IMR-90 (cell line): ENCODE data around the gene JMJD1C. TPM values are rescaled to one million over a fixed set of nuclear protein-coding genes. Genes with fewer than 3 reads are reported as not detected.

Experiments
- ATAC-seq: fragments of 200-7000 bp; cut with Tn5 transposase; 2 replicates; pipeline ENCODE4 v1.9.1; 2020; ENCODE audit warnings: low read depth, mild to moderate bottlenecking, moderate library complexity
- BruUV-seq: library from RNA; stranded (reverse); fragments of 400-500 nt; replicated peaks from 2 replicates; lab custom pipeline; 2021; lab: Mats Ljungman, UMichigan
- CTCF ChIA-PET: fragments of 300-600 bp; formaldehyde crosslinking; extraction: SDS; loops from one replicate; lab custom pipeline; 2021; ENCODE audit warnings: antibody characterized with exemption; lab: Yijun Ruan, JAX
- POLR2A ChIA-PET: fragments of 300-600 bp; sonication (Branson Sonifier 250); formaldehyde crosslinking; loops from one replicate; lab custom pipeline; 2022; ENCODE audit warnings: antibody characterized with exemption; ENCODE audit not compliant: unreplicated experiment; lab: Charles Lee
- DNase-seq: peaks from one replicate; pipeline ENCODE4 v3.0.0; 2013
- H2AFZ ChIP-seq: replicated peaks from 2 replicates; pipeline ENCODE3; 2013; ENCODE audit warnings: low read length, mild to moderate bottlenecking; ENCODE audit not compliant: poor library complexity
- H2AK5ac ChIP-seq: 2 replicates; pipeline ENCODE4 v1.6.1; 2013; ENCODE audit warnings: low read depth, low read length, inconsistent platforms
- H2AK9ac ChIP-seq: replicated peaks from 2 replicates; pipeline ENCODE3; 2013; ENCODE audit warnings: mild to moderate bottlenecking, low read depth, low read length, moderate library complexity; ENCODE audit not compliant: poor library complexity
- H2BK120ac ChIP-seq: 2 replicates; pipeline ENCODE4 v1.6.1; 2013; ENCODE audit warnings: low read depth, low read length, inconsistent platforms
- H2BK15ac ChIP-seq: 3 replicates; pipeline ENCODE4 v1.6.1; 2013; ENCODE audit warnings: low read depth, low read length, inconsistent platforms
- H2BK20ac ChIP-seq: 2 replicates; pipeline ENCODE4 v1.6.1; 2013; ENCODE audit warnings: low read depth, mild to moderate bottlenecking, inconsistent platforms, low read length, moderate library complexity
- H2BK5ac ChIP-seq: 2 replicates; pipeline ENCODE4 v1.6.1; 2013; ENCODE audit warnings: mild to moderate bottlenecking, low read depth, low read length, inconsistent platforms; ENCODE audit not compliant: poor library complexity, severe bottlenecking
- H3K14ac ChIP-seq: replicated peaks from 2 replicates; pipeline ENCODE4 v1.6.1; 2013; ENCODE audit warnings: low read depth, low read length, inconsistent platforms
- H3K18ac ChIP-seq: 2 replicates; pipeline ENCODE4 v1.6.1; 2013; ENCODE audit warnings: low read depth, low read length, control low read depth
- H3K23ac ChIP-seq: 2 replicates; pipeline ENCODE4 v1.6.1; 2013; ENCODE audit warnings: low read depth, low read length, inconsistent platforms
- H3K27ac ChIP-seq: 2 replicates; pipeline ENCODE4 v1.5.1; 2013; ENCODE audit warnings: mild to moderate bottlenecking, control low read depth, low read length; ENCODE audit not compliant: insufficient read depth
- H3K27me3 ChIP-seq: 2 replicates; pipeline ENCODE4 v1.6.1; 2013; ENCODE audit warnings: low read length; ENCODE audit not compliant: control insufficient read depth, insufficient read depth
- H3K36me3 ChIP-seq: 2 replicates; pipeline ENCODE4 v1.6.1; 2013; ENCODE audit warnings: low read length, mixed read lengths; ENCODE audit not compliant: control insufficient read depth, insufficient read depth
- H3K4ac ChIP-seq: 2 replicates; pipeline ENCODE4 v1.6.1; 2013; ENCODE audit warnings: low read depth, low read length, inconsistent platforms
- H3K4me1 ChIP-seq: 2 replicates; pipeline ENCODE4 v1.6.1; 2013; ENCODE audit warnings: low read length, mixed read lengths; ENCODE audit not compliant: control insufficient read depth, insufficient read depth
- H3K4me2 ChIP-seq: 2 replicates; pipeline ENCODE4 v1.6.1; 2013; ENCODE audit warnings: low read depth, mild to moderate bottlenecking, control low read depth, low read length, moderate library complexity
- H3K4me3 ChIP-seq: 2 replicates; pipeline ENCODE4 v1.5.1; 2013; ENCODE audit warnings: low read depth, mild to moderate bottlenecking, control low read depth, low read length, moderate library complexity; ENCODE audit not compliant: insufficient read depth
- H3K56ac ChIP-seq: 2 replicates; pipeline ENCODE4 v1.6.1; 2013; ENCODE audit warnings: low read length, inconsistent platforms; ENCODE audit not compliant: insufficient read depth; ENCODE audit errors: extremely low read depth
- H3K79me1 ChIP-seq, 2 experiments: 2 replicates each; pipeline ENCODE4 v1.6.1; 2013; ENCODE audit warnings: low read length in 2 of 2, inconsistent platforms in 1 of 2, low read depth in 1 of 2
- H3K9ac ChIP-seq: 2 replicates; pipeline ENCODE4 v1.6.1; 2013; ENCODE audit warnings: low read depth, low read length, control low read depth
- H3K9me1 ChIP-seq: 2 replicates; pipeline ENCODE4 v1.6.1; 2013; ENCODE audit warnings: low read length, inconsistent platforms; ENCODE audit not compliant: insufficient read depth
- H3K9me3 ChIP-seq: 2 replicates; pipeline ENCODE4 v1.6.1; 2013; ENCODE audit warnings: low read length; ENCODE audit not compliant: control insufficient read depth, insufficient read depth
- H4K20me1 ChIP-seq: 2 replicates; pipeline ENCODE4 v1.6.1; 2013; ENCODE audit warnings: low read length, inconsistent platforms; ENCODE audit not compliant: insufficient read depth
- H4K5ac ChIP-seq: 2 replicates; pipeline ENCODE4 v1.6.1; 2013; ENCODE audit warnings: mild to moderate bottlenecking, low read depth, low read length, control low read depth
- H4K8ac ChIP-seq, 2 experiments: 2 replicates each; pipeline ENCODE4 v1.6.1; 2013; ENCODE audit warnings: low read depth in 2 of 2, low read length in 2 of 2, control low read depth in 1 of 2, inconsistent platforms in 1 of 2
- H4K91ac ChIP-seq: 2 replicates; pipeline ENCODE4 v1.6.1; 2013; ENCODE audit warnings: low read depth, low read length, inconsistent platforms; ENCODE audit not compliant: insufficient read depth
- BHLHE40 ChIP-seq: fragments of 150-350 bp; IDR thresholded peaks from 2 replicates; pipeline ENCODE4 v1.6.1; 2016; ENCODE audit warnings: mild to moderate bottlenecking, low read depth, low read length
- CEBPB ChIP-seq: IDR thresholded peaks from 2 replicates; pipeline ENCODE4 v1.6.1; 2012; ENCODE audit warnings: low read depth, low read length, improper control_type of control experiment
- RAD21 ChIP-seq: IDR thresholded peaks from 2 replicates; pipeline ENCODE4 v1.6.1; 2012; ENCODE audit warnings: low read length, improper control_type of control experiment
- RCOR1 ChIP-seq: IDR thresholded peaks from 2 replicates; pipeline ENCODE4 v1.6.1; 2012; ENCODE audit warnings: mild to moderate bottlenecking, low read length, improper control_type of control experiment; ENCODE audit not compliant: insufficient replicate concordance
- WGBS, 2 experiments: methylation state at CpG; one replicate each; pipeline versions ENCODE4 v1.1.5 to v1.1.7; 2013; ENCODE audit warnings: missing lambda C conversion rate in 2 of 2; ENCODE audit not compliant: insufficient read length in 1 of 2; ENCODE audit errors: extremely low coverage in 2 of 2; 5-methylcytosine and 5-hydroxymethylcytosine counted together
- dilution Hi-C: fragments of 300-500 bp; cut with HindIII; formaldehyde crosslinking; loops from one replicate; pipeline ENCODE4 v1.14.3; 2018; ENCODE audit warnings: low sequenced_read_pairs; ENCODE audit not compliant: unreplicated experiment
- in situ Hi-C: fragments of 300-500 bp; cut with MboI; formaldehyde crosslinking; loops from 3 replicates; pipeline ENCODE4 v1.14.3; 2019; ENCODE audit warnings: low sequenced_read_pairs, inconsistent platforms, mixed read lengths
- intact Hi-C: fragments of 100-400 bp; cut with micrococcal nuclease; formaldehyde crosslinking; loops from 2 replicates; pipeline ENCODE4 v1.10.0; 2022
- polyA plus RNA-seq, 3 experiments: library from polyadenylated mRNA; depleted of rRNA; stranded (reverse); fragments of >200 nt; gene quantifications; 2 replicates each; pipeline ENCODE4 v1.2.3, GENCODE V29; 2012; ENCODE audit warnings: low replicate concordance in 1 of 3
- total RNA-seq: library from RNA; depleted of rRNA; stranded (reverse); fragments of >200 nt; gene quantifications from 2 replicates; pipeline ENCODE4 v1.2.3, GENCODE V29; 2012

JMJD1C gene
- total and polyA plus RNA-seq, 2 of the 4 experiments (the other 2 are of a cell fraction) = 15.6 to 96.8 TPM

DNA sequence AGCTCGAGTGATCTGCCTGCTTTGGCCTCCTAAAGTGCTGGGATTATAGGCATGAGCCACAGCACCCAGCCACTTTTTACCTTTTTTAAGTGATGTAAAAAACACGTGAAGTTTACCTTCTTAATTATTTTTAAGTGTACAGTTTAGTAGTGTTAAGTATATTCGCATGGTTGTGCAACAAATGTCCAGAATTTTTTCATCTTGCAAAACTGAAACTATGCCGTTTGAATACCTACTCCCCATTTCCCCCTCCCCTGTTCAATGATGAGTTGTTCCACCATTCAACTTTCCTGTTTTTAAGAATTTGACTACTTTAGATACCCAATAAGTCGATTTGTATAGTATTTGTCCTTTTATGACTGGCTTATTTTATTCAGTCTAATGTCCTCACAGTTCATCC, 321.8 kb downstream of the JMJD1C start:
- Histone ChIP-seq H3K23ac (no peak overlapping the region), H3K4me3 (no peak overlapping the region), H3K4ac (no peak overlapping the region), H2BK20ac (no peak overlapping the region), H2AFZ (no peak overlapping the region), H2AK5ac (no peak overlapping the region), H3K27me3 (no peaks in the 10 kb centered on the region), H3K56ac (no peak overlapping the region), H3K18ac (no peak overlapping the region), H3K36me3 (peaks cover 3% of the 10 kb centered on the region; the same call in 1 of the 2 replicates), H2BK15ac (no peak overlapping the region), H3K4me2 (peak overlapping the region; percentile 46; the same call in 1 of the 2 replicates), H3K79me1 (peaks cover 12 to 65% of the 10 kb centered on the region in 2 experiments), H3K14ac (no peak overlapping the region), H3K9ac (no peak overlapping the region), H2BK120ac (no peak overlapping the region), H3K9me1 (peaks cover 3% of the 10 kb centered on the region; the same call in 1 of the 2 replicates), H2AK9ac (no peak overlapping the region), H4K20me1 (peaks cover 68% of the 10 kb centered on the region), H4K91ac (no peak overlapping the region), H4K5ac (no peak overlapping the region), H4K8ac (no peak overlapping the region), H3K9me3 (no peaks in the 10 kb centered on the region), H3K27ac (no peak overlapping the region), H2BK5ac (no peak overlapping the region), H3K4me1 (0 out of 2 replicates have a peak, but pooled peaks cover 2% of the 10 kb centered on the region)
- BruUV-seq = no TSS peak
- ATAC-seq (no peak), DNase-seq (no peak)
- ChIA-PET POLR2A (no interaction called here), CTCF (no interaction called here)
- in situ Hi-C loops = loop anchor here (25.0 kb wide), 1 partner anchor 1057 kb away; no protein-coding TSS in a partner anchor
- no peak for TF ChIP-seq RAD21
- peak; percentile 49; the same call in 1 of the 2 replicates for TF ChIP-seq CEBPB
- TF ChIP-seq BHLHE40 = no peak
- no peak for TF ChIP-seq RCOR1
- intact Hi-C loops = no loop called here
- dilution Hi-C loops = no loop called here
- WGBS, 2 experiments = no CpG with 5 or more reads among the region's 5 CpGs
